ENCODE measurements around the gene TFR2.

The TFR2 gene

DNA sequence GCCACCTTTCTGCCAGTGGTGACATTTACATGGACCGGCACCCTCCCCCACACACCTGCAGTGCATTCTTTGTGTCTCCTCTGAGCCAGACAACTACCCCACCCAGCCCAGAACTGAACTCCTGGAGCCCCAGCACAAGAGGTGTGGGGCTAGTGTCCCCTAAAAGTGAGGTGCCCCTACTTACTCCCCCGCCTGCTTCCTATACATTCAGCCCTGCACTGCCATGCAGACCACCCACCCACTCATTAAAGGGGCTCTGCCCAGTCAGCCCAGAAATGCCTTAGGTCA lies 69.6 kb downstream of the TFR2 start:
- peaks cover 33% of the 10 kb centered on the region for H3K36me3 ChIP-seq (ENCODE audit: insufficient read depth, insufficient read length, low read length)
- TF ChIP-seq YY1 (IDR thresholded peaks at IDR 0.05; ENCODE audit: insufficient read depth, insufficient read length) (no peak), SUZ12 (IDR thresholded peaks at IDR 0.05; ENCODE audit: extremely low read depth, insufficient read depth, insufficient read length) (no peak), ZNF274 (IDR thresholded peaks at IDR 0.05; ENCODE audit: low read depth, low read length) (no peak)
- no peaks in the 10 kb centered on the region for H3K9me3 ChIP-seq (ENCODE audit: insufficient read depth, low read length)
- H3K4me3 ChIP-seq (ENCODE audit: insufficient read length, low read depth) = no peak overlapping the region
- peak overlapping the region; percentile 61 for H3K9ac ChIP-seq (ENCODE audit: insufficient read length, low read depth)
- no peak for DNase-seq (ENCODE audit: low read depth, low spot score)
- peaks cover 26% of the 10 kb centered on the region for H3K4me1 ChIP-seq (ENCODE audit: insufficient read depth, insufficient read length)
- no peaks in the 10 kb centered on the region for H3K27me3 ChIP-seq (ENCODE audit: insufficient read depth, insufficient read length)

DNA sequence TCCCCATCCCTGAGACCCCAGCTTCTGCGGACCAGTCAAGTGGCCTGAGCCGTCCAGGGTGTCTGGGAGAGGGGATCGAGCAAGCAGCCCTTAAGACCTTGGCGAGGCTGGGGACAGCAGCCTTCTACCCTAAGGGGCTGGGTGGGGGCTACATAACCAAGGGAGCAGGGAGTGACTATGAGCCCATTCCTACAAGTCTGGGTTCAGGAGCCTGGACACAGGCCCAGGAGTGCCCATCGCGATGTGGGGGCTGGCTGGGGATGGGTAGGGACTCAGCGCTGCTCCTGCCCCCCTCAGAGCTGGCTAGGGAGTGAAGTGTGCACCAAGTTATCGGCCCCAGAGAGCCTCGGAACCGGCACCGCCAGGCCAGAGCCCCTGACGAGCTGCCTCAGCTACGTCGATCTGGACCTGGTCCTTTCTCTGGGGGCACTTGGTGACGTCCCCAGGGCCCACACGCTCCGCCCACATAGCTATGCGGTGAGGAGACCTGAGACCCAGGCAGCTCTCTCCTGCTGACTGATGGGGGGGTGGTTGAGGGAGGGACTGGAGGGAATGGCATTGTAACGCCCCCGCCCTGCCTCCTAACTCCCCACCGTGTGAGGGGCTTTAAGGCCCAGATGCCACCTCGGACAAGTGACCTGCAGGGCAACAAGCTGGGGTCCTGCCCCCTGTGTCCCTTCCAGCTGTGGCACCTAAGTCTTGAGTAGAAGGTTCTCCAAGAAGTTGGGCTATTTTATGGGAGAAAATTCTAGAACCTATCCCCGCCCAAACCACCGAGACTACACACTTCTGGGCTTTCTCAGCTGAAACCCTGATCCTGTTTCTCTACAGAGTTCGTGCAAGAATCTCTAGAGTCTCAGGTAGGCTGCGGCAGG lies 70.2 kb downstream of the TFR2 start:
- peaks cover 29% of the 10 kb centered on the region for H3K36me3 ChIP-seq (ENCODE audit: insufficient read depth, insufficient read length, low read length)
- H3K4me3 ChIP-seq (ENCODE audit: insufficient read length, low read depth) = no peak overlapping the region
- peak overlapping the region; percentile 76 for H3K9ac ChIP-seq (ENCODE audit: insufficient read length, low read depth)
- H3K4me1 ChIP-seq (ENCODE audit: insufficient read depth, insufficient read length) = peaks cover 26% of the 10 kb centered on the region
- TF ChIP-seq ZNF274 (IDR thresholded peaks at IDR 0.05; ENCODE audit: low read depth, low read length) (no peak), SUZ12 (IDR thresholded peaks at IDR 0.05; ENCODE audit: extremely low read depth, insufficient read depth, insufficient read length) (no peak), YY1 (IDR thresholded peaks at IDR 0.05; ENCODE audit: insufficient read depth, insufficient read length) (no peak)
- no peaks in the 10 kb centered on the region for H3K27me3 ChIP-seq (ENCODE audit: insufficient read depth, insufficient read length)
- DNase-seq (ENCODE audit: low read depth, low spot score) = no peak
- no peaks in the 10 kb centered on the region for H3K9me3 ChIP-seq (ENCODE audit: insufficient read depth, low read length)
